GM10266 (cell line): ENCODE measurements around the gene PALM2AKAP2.

Experiments
- DNase-seq: peaks from one replicate; pipeline ENCODE4 v3.0.0; 2012; ENCODE audit errors: extremely low spot score
- TF ChIP-seq, protein P1 (sequence below): IDR thresholded peaks from 2 replicates; pipeline ENCODE4 v1.5.1; 2012; ENCODE audit warnings: mild to moderate bottlenecking, low read depth; ENCODE audit not compliant: control insufficient read depth, insufficient read depth; ENCODE audit errors: missing control alignments

The PALM2AKAP2 gene

DNA sequence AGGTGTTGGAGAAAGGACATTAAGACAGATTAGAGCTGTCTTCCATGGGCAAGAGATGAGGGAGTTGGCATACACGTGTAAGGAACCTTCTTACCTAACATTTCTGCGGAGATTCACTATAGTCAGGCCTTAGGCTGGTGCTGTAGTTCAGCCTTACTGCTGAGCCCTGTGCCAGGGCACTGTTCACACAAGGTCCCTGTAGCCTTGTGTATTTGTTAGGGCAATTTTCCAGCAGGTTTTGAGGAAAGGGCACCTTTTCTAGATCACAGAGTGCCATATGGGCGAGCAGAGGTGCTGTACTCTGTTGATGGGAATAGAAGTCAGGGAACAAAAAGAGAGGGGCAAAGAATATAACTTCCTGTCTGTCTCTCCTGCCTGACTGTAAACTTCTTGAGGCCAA lies 15.6 kb downstream of the PALM2AKAP2 start:
- TF ChIP-seq, protein P1, sequence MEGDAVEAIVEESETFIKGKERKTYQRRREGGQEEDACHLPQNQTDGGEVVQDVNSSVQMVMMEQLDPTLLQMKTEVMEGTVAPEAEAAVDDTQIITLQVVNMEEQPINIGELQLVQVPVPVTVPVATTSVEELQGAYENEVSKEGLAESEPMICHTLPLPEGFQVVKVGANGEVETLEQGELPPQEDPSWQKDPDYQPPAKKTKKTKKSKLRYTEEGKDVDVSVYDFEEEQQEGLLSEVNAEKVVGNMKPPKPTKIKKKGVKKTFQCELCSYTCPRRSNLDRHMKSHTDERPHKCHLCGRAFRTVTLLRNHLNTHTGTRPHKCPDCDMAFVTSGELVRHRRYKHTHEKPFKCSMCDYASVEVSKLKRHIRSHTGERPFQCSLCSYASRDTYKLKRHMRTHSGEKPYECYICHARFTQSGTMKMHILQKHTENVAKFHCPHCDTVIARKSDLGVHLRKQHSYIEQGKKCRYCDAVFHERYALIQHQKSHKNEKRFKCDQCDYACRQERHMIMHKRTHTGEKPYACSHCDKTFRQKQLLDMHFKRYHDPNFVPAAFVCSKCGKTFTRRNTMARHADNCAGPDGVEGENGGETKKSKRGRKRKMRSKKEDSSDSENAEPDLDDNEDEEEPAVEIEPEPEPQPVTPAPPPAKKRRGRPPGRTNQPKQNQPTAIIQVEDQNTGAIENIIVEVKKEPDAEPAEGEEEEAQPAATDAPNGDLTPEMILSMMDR: no peak
- DNase-seq: no peak

DNA sequence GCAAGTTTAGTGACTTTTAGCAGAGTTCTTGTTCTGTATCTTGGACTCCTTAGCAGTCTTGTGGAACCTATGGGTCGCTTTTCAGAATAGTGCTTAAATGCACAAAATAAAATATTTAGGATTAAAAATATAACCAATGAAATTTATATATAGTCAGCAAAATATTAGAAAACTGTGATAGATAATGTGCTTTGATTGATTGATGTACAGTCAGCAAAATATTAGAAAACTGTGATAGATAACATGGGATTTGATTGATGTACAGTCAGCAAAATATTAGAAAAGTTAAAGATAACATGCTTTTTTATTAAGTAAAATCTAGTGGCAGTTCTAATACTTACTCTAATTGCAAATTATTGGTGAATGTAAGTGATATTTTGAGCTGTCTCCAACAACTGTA lies 16.1 kb downstream of the PALM2AKAP2 start:
- no peak for DNase-seq
- TF ChIP-seq, protein P1: no peak

DNA sequence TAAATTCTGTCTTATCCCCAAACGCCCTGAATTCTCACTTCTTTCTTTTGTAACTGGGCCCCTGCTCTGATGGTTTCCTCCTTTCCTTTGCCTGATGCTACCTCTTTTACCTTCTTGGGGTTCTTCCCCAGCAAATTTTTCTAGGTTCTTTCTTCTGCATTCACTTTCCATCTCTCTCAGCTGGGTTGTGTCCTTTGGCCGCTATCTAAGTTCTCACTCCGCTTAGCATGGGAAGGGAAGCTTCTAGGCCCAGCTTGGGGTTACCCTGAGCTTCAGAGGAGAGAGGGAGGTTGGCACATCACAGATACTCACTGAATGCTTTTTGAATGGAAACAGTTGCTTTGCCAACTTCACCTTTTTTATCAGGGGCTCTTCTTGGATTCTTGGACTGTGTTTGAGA lies 17.0 kb downstream of the PALM2AKAP2 start:
- TF ChIP-seq, protein P1: no peak
- DNase-seq: no peak

DNA sequence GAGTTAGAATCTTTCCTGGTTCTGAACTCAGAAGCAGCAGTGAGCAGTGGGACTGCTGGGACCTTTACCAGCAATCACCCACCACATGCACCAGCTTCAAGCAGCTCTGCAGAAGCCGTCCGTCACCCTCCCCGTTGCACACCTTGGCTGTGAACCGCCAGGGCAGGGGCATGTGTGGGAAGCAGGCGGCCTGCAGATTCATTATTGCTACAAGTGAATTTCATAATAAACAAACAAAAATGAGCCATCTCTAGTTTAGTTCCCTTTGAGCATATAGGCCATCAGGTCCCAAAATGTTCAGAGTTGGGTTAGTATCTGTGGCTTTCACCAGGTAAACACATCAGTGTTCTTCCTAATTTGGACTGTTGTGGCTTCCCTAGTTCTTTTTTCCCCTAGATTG lies 17.5 kb downstream of the PALM2AKAP2 start:
- TF ChIP-seq, protein P1: no peak
- no peak for DNase-seq

DNA sequence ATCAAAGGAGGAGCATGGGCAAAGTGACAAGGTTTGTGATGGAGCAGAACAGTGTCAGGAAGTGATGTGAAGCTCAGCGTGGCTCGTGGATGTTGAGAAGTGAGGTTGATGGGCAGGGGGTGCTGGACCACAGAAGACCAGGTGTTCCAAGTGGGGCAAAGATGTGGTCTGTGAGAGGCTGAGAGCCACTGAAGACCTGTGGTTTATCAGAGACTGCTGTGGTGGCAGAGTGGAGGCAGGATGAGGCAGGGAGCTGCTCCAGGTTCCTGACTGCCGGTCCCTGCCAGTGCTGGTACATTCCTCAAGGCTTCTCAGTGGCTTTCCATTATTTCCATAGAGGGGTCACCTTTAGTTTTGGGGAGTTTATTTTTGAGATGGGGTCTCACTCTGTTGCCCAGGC lies 19.1 kb downstream of the PALM2AKAP2 start:
- TF ChIP-seq, protein P1: no peak
- DNase-seq: no peak

DNA sequence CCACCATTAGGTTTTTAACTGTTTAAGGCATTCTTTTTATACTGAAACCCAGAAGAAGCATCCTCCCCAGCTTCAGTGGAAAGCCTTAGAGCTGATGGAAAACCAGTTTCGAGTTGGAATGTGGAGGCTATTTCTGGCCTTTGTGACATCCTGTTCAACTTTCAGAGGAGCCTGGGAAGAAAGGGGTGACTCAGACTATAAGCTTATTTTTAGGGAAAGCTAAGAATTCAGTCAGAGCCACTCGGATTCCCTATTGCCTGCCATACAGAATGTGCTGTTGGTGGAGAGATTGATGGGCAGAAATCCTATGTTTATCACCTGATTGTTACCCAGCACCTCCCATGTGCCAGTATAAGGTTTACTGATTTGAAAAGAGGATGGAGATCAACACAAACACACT lies 19.8 kb downstream of the PALM2AKAP2 start:
- DNase-seq: no peak
- TF ChIP-seq, protein P1: no peak

DNA sequence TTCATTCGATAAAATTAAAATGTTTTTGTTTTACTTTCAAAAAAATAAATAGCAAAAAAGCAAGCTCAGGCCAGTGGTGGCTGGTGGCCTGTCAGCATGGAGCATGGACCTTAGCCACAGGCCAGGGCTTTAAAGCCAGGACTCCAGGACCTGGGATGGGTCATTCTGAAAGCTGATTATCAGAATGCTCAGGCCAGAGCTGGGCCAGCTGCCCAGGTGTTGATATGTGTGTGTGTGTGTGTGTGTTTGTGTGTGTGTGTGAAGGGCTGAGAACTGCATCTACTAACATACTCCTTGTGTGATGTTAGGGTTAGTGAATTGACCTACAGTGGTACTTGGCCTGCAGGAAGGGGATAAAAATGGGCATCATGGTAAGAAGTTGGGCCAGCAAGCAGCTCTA lies 21.5 kb downstream of the PALM2AKAP2 start:
- TF ChIP-seq, protein P1: no peak
- no peak for DNase-seq

DNA sequence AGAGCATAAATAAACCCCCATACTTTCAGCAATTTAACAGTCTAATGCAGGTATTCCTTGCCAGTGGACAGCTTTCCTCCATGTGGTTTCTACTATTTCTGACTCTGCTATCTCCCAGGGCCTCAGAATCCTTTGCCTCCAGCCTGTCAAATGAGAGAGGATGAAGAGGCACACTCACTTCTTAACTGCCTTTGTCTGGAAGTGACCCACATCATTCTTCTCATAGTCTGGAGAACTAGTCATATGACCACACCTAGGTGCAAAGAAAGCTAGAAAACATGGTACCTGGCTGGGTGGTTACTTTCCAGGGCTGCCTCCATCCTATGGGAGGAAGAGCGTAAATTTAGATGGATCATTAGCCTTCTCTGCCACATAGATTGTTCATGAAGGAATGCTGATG lies 22.5 kb downstream of the PALM2AKAP2 start:
- no peak for DNase-seq
- TF ChIP-seq, protein P1: no peak
